K562 (cell line): ENCODE results near the gene SLC25A1. TPM values are rescaled to one million over a fixed set of nuclear protein-coding genes. Genes with fewer than 3 reads are reported as not detected.

Source experiments
- ATAC-seq: fragments of 200-7000 bp; cut with Tn5 transposase; 3 replicates; pipeline ENCODE4 v1.9.1; 2020; ENCODE audit warnings: moderate library complexity
- BruUV-seq: library from RNA; stranded (reverse); fragments of 400-500 nt; replicated peaks from 2 replicates; lab custom pipeline; 2021; lab: Mats Ljungman, UMichigan
- CTCF ChIA-PET: fragments of 300-600 bp; formaldehyde crosslinking; extraction: SDS; loops from one replicate; lab custom pipeline; 2021; ENCODE audit warnings: low intra/inter-chr PET ratio; lab: Yijun Ruan, JAX
- POLR2A ChIA-PET: fragments of 300-600, 350-650 bp; sonication (Branson Sonifier 250); formaldehyde crosslinking; extraction: SDS; loops from one replicate; lab custom pipeline; 2021; ENCODE audit warnings: antibody characterized with exemption, inconsistent platforms; lab: Yijun Ruan, JAX
- DNase-seq, 4 experiments: peaks; one replicate each; pipeline versions ENCODE4 v3.0.0 to v3.0.0-alpha.2; 2011 to 2018; ENCODE audit warnings: low spot score in 3 of 4, mixed read lengths in 3 of 4; ENCODE audit errors: extremely low read depth in 1 of 4
- FAIRE-seq: peaks from 2 replicates; lab custom pipeline; 2011; peaks lifted over from hg19 to GRCh38; lab: Jason Lieb, UNC
- H2AFZ ChIP-seq: 2 replicates; pipeline ENCODE4 v1.6.0; 2011; ENCODE audit warnings: low read depth, low read length, control low read depth, inconsistent platforms
- H3K27ac ChIP-seq: fragments of 200-600 bp; 3 replicates; pipeline ENCODE4 v1.8.0; 2011; ENCODE audit warnings: low read depth, mild to moderate bottlenecking, control low read depth, inconsistent platforms, low read length, moderate library complexity, mixed read lengths; ENCODE audit errors: extremely low read depth
- H3K27me3 ChIP-seq, 2 experiments: fragments of 300-600 bp in 1 of 2; 2 replicates in 1 of 2; 3 replicates in 1 of 2; pipeline versions ENCODE4 v1.6.0 to v1.8.0; 2011; ENCODE audit warnings: inconsistent platforms in 2 of 2, low read length in 2 of 2, mild to moderate bottlenecking in 1 of 2, mixed read lengths in 1 of 2, moderate library complexity in 1 of 2; ENCODE audit not compliant: control insufficient read depth in 2 of 2, insufficient read depth in 2 of 2
- H3K36me3 ChIP-seq: fragments of 300-600 bp; 3 replicates; pipeline ENCODE4 v1.8.0; 2011; ENCODE audit warnings: mild to moderate bottlenecking, low read length, inconsistent platforms; ENCODE audit not compliant: control insufficient read depth, insufficient read depth
- H3K4me1 ChIP-seq, 2 experiments: fragments of 200-600 bp in 1 of 2; replicated peaks in 1 of 2; 2 replicates in 1 of 2; 3 replicates in 1 of 2; pipeline versions ENCODE4 v1.5.1 to v1.8.0; 2011; ENCODE audit warnings: inconsistent platforms in 2 of 2, low read length in 2 of 2, mild to moderate bottlenecking in 1 of 2, mixed read lengths in 1 of 2, moderate library complexity in 1 of 2; ENCODE audit not compliant: control insufficient read depth in 2 of 2, insufficient read depth in 2 of 2
- H3K4me2 ChIP-seq: 2 replicates; pipeline ENCODE4 v1.6.1; 2011; ENCODE audit warnings: low read length, control low read depth, inconsistent platforms, mixed read lengths; ENCODE audit not compliant: insufficient read depth
- H3K4me3 ChIP-seq: fragments of 200-600 bp; sonication (generic), shearing (Covaris generic); 2 replicates; pipeline ENCODE4 v1.5.1; 2016; ENCODE audit warnings: control low read depth, inconsistent platforms
- H3K79me2 ChIP-seq: fragments of 200-600 bp; 3 replicates; pipeline ENCODE4 v1.8.0; 2011; ENCODE audit warnings: low read length, inconsistent platforms; ENCODE audit not compliant: control insufficient read depth, insufficient read depth
- H3K9ac ChIP-seq, 2 experiments: 2 replicates each; pipeline versions ENCODE4 v1.6.0 to v1.6.1; 2011; ENCODE audit warnings: low read depth in 2 of 2, low read length in 2 of 2, control low read depth in 1 of 2, inconsistent platforms in 1 of 2, mild to moderate bottlenecking in 1 of 2, mixed read lengths in 1 of 2; ENCODE audit not compliant: insufficient read depth in 1 of 2
- H3K9me1 ChIP-seq: one replicate; pipeline ENCODE4 v1.6.0; 2011; ENCODE audit warnings: inconsistent platforms, mild to moderate bottlenecking, low read length, moderate library complexity; ENCODE audit not compliant: control insufficient read depth, insufficient read depth
- H3K9me3 ChIP-seq: replicated peaks from 2 replicates; pipeline ENCODE4 v1.5.1; 2011; ENCODE audit warnings: low read depth, low read length, inconsistent platforms; ENCODE audit not compliant: control insufficient read depth, insufficient read depth
- H4K20me1 ChIP-seq: replicated peaks from 2 replicates; pipeline ENCODE4 v1.6.1; 2011; ENCODE audit warnings: low read length, inconsistent platforms, mixed read lengths; ENCODE audit not compliant: control insufficient read depth, insufficient read depth
- CHD1 ChIP-seq: fragments of 200-600 bp; sonication (generic); IDR thresholded peaks from one replicate; pipeline ENCODE4 v1.6.1; 2012; ENCODE audit warnings: mild to moderate bottlenecking, moderate library complexity, low read length, inconsistent platforms
- CREM ChIP-seq: IDR thresholded peaks from 2 replicates; pipeline ENCODE4 v1.6.1; 2014; ENCODE audit warnings: antibody characterized with exemption, low read depth
- MED1 ChIP-seq: sonication (generic); formaldehyde crosslinking; IDR thresholded peaks from 2 replicates; pipeline ENCODE4 v1.8.1; 2023; ENCODE audit warnings: missing genetic modification reagents, borderline replicate concordance
- SETDB1 ChIP-seq: IDR thresholded peaks from one replicate; pipeline ENCODE4 v1.6.1; 2012; ENCODE audit warnings: low read length, control low read depth, inconsistent platforms
- SMC3 ChIP-seq: conservative IDR thresholded peaks from 2 replicates; pipeline ENCODE4 v1.6.1; 2011; ENCODE audit warnings: low read depth, low read length, improper control_type of control experiment; ENCODE audit not compliant: insufficient read depth
- ZFPM2 ChIP-seq: fragments of 250-450 bp; sonication (Bioruptor Pico); IDR thresholded peaks from 2 replicates; pipeline ENCODE4 v1.5.1; 2022; ENCODE audit warnings: mild to moderate bottlenecking
- WGBS: fragments of 100-300 bp; shearing (Covaris generic); methylation state at CpG from one replicate; pipeline ENCODE4 v1.1.6; 2016; ENCODE audit warnings: low coverage, mixed read lengths; ENCODE audit not compliant: insufficient coverage; ENCODE audit errors: missing lambda C conversion rate; 5-methylcytosine and 5-hydroxymethylcytosine counted together
- in situ Hi-C: fragments of 300-500 bp; cut with MboI; formaldehyde crosslinking; loops from 4 replicates; pipeline ENCODE4 v1.15.0; 2018; ENCODE audit warnings: inconsistent platforms, mixed read lengths
- intact Hi-C: fragments of 100-400 bp; cut with micrococcal nuclease; formaldehyde crosslinking; loops from 2 replicates; pipeline ENCODE4 v1.14.2; 2022
- polyA plus RNA-seq, 8 experiments: library from polyadenylated mRNA; depleted of rRNA in 4 of 8; stranded (reverse) in 5 of 8; unstranded in 3 of 8; fragments of >200 nt; fragmentation: Nextera tagmentation in 2 of 8; fragmentation: Illumina TruSeq in 1 of 8; extraction: Ambion mirVana in 2 of 8; extraction: Trizol in 1 of 8; gene quantifications; 2 replicates each; pipeline versions ENCODE4 v1.2.1 to v1.2.3, GENCODE V29; 2011 to 2014; ENCODE audit warnings: inconsistent platforms in 1 of 8, missing spikeins in 1 of 8
- total RNA-seq, 7 experiments: library from RNA; depleted of rRNA in 6 of 7; stranded (reverse); fragments of >200 nt in 6 of 7; fragmentation: Illumina TruSeq in 2 of 7; extraction: Trizol in 2 of 7; gene quantifications; 2 replicates each; pipeline versions ENCODE4 v1.2.1 to v1.2.3, GENCODE V29; 2011 to 2021; ENCODE audit warnings: low replicate concordance in 1 of 7
- TF ChIP-seq, protein P1 (sequence below): fragments of 200-600 bp; sonication (generic); IDR thresholded peaks from one replicate; pipeline ENCODE4 v1.6.1; 2012; ENCODE audit warnings: mild to moderate bottlenecking, low read depth, low read length, inconsistent platforms
- TF ChIP-seq, protein P2 (sequence below): fragments of 450-650 bp; IDR thresholded peaks from 2 replicates; pipeline ENCODE4 v1.6.1; 2016; ENCODE audit warnings: missing biosample characterization, missing genetic modification characterization

Gene SLC25A1
- total and polyA plus RNA-seq, 9 of the 15 experiments (the other 6 are each of a cell fraction or from before 2014, with no cell fraction given): 11.0 to 408 (median 110) TPM

DNA sequence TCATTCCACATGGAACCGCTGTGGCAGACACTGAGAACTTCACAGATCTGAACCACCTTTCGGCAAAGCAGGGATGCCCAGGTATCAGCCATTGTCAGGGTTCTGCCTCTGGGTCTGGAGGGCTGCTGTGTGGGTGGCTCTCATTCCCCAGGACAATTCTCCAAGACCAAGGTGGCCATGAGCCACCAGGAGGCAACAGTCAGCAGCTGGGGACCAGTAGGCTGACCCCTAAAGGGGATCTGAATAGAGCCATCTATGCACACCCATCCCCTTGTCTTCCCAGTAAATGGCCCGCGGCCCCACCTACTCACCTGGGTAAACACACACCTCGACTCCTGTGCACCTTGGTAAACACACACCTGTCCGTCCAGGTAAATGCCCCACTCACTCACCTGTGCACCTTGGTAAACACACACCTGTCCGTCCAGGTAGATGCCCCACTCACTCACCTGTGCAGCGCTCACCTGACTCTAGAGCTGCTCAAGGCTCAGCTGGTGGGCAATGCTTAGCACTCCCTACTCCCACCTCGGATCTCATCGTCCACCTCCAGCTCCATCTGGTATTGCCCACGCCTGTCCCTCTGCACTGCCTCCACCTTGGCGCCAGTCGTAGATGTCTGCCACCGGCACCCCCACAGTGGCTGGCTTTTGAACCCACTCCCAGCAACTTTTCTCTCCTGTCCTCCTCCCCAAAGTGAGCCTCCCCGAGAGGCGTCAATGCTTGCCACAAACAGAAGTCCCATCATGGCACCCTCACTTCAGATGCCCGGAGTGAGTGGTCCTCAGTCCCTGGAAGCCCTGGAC, 10.2 kb downstream of the SLC25A1 start:
- ATAC-seq: peak; percentile 13
- intact Hi-C loops (no loop called here), in situ Hi-C loops (no loop called here)
- peaks cover 19% of the 10 kb centered on the region for H4K20me1 ChIP-seq
- peaks cover 30% of the 10 kb centered on the region for H3K79me2 ChIP-seq
- no peak overlapping the region for H2AFZ ChIP-seq
- H3K4me2 ChIP-seq: no peak overlapping the region
- H3K36me3 ChIP-seq: peaks cover 13% of the 10 kb centered on the region; the same call in 2 of the 3 replicates
- ChIA-PET POLR2A (interaction anchor here (0.6 to 4.5 kb wide), 12 partner anchors 11 to 1480 kb away, joined by 3 to 64 read pairs (median 4); partner anchors contain the start of gene ESS2), CTCF (no interaction called here)
- peaks cover 29 to 45% of the 10 kb centered on the region in 2 experiments for H3K27me3 ChIP-seq
- no peak overlapping the region for H3K4me3 ChIP-seq
- DNase-seq: peak in 3 of 4 experiments; percentile 77 to 83 (median 78)
- peaks cover 9% of the 10 kb centered on the region for H3K9me3 ChIP-seq
- BruUV-seq: no TSS peak
- FAIRE-seq: peak; percentile 48
- WGBS: 27% methylated on average over 17 of the region's 17 CpGs
- H3K4me1 ChIP-seq: peaks cover 29 to 51% of the 10 kb centered on the region in 2 experiments
- peak overlapping the region in 1 of 2 experiments; percentile 96; a peak in 1 of 4 replicates for H3K9ac ChIP-seq
- no peak overlapping the region for H3K27ac ChIP-seq
- peaks cover 9% of the 10 kb centered on the region for H3K9me1 ChIP-seq
- TF ChIP-seq, protein P1, sequence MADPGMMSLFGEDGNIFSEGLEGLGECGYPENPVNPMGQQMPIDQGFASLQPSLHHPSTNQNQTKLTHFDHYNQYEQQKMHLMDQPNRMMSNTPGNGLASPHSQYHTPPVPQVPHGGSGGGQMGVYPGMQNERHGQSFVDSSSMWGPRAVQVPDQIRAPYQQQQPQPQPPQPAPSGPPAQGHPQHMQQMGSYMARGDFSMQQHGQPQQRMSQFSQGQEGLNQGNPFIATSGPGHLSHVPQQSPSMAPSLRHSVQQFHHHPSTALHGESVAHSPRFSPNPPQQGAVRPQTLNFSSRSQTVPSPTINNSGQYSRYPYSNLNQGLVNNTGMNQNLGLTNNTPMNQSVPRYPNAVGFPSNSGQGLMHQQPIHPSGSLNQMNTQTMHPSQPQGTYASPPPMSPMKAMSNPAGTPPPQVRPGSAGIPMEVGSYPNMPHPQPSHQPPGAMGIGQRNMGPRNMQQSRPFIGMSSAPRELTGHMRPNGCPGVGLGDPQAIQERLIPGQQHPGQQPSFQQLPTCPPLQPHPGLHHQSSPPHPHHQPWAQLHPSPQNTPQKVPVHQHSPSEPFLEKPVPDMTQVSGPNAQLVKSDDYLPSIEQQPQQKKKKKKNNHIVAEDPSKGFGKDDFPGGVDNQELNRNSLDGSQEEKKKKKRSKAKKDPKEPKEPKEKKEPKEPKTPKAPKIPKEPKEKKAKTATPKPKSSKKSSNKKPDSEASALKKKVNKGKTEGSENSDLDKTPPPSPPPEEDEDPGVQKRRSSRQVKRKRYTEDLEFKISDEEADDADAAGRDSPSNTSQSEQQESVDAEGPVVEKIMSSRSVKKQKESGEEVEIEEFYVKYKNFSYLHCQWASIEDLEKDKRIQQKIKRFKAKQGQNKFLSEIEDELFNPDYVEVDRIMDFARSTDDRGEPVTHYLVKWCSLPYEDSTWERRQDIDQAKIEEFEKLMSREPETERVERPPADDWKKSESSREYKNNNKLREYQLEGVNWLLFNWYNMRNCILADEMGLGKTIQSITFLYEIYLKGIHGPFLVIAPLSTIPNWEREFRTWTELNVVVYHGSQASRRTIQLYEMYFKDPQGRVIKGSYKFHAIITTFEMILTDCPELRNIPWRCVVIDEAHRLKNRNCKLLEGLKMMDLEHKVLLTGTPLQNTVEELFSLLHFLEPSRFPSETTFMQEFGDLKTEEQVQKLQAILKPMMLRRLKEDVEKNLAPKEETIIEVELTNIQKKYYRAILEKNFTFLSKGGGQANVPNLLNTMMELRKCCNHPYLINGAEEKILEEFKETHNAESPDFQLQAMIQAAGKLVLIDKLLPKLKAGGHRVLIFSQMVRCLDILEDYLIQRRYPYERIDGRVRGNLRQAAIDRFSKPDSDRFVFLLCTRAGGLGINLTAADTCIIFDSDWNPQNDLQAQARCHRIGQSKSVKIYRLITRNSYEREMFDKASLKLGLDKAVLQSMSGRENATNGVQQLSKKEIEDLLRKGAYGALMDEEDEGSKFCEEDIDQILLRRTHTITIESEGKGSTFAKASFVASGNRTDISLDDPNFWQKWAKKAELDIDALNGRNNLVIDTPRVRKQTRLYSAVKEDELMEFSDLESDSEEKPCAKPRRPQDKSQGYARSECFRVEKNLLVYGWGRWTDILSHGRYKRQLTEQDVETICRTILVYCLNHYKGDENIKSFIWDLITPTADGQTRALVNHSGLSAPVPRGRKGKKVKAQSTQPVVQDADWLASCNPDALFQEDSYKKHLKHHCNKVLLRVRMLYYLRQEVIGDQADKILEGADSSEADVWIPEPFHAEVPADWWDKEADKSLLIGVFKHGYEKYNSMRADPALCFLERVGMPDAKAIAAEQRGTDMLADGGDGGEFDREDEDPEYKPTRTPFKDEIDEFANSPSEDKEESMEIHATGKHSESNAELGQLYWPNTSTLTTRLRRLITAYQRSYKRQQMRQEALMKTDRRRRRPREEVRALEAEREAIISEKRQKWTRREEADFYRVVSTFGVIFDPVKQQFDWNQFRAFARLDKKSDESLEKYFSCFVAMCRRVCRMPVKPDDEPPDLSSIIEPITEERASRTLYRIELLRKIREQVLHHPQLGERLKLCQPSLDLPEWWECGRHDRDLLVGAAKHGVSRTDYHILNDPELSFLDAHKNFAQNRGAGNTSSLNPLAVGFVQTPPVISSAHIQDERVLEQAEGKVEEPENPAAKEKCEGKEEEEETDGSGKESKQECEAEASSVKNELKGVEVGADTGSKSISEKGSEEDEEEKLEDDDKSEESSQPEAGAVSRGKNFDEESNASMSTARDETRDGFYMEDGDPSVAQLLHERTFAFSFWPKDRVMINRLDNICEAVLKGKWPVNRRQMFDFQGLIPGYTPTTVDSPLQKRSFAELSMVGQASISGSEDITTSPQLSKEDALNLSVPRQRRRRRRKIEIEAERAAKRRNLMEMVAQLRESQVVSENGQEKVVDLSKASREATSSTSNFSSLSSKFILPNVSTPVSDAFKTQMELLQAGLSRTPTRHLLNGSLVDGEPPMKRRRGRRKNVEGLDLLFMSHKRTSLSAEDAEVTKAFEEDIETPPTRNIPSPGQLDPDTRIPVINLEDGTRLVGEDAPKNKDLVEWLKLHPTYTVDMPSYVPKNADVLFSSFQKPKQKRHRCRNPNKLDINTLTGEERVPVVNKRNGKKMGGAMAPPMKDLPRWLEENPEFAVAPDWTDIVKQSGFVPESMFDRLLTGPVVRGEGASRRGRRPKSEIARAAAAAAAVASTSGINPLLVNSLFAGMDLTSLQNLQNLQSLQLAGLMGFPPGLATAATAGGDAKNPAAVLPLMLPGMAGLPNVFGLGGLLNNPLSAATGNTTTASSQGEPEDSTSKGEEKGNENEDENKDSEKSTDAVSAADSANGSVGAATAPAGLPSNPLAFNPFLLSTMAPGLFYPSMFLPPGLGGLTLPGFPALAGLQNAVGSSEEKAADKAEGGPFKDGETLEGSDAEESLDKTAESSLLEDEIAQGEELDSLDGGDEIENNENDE: peak; percentile 23
- TF ChIP-seq ZFPM2 (CRISPR knock-in tag): no peak
- no peak for TF ChIP-seq CREM
- TF ChIP-seq SETDB1: peak; percentile 73
- peak; percentile 49; the same call in 1 of the 2 replicates for TF ChIP-seq SMC3
- TF ChIP-seq, protein P2, sequence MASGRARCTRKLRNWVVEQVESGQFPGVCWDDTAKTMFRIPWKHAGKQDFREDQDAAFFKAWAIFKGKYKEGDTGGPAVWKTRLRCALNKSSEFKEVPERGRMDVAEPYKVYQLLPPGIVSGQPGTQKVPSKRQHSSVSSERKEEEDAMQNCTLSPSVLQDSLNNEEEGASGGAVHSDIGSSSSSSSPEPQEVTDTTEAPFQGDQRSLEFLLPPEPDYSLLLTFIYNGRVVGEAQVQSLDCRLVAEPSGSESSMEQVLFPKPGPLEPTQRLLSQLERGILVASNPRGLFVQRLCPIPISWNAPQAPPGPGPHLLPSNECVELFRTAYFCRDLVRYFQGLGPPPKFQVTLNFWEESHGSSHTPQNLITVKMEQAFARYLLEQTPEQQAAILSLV (tag): no peak
- no peak for TF ChIP-seq MED1 (CRISPR knock-in tag)
- peak; percentile 90 for TF ChIP-seq CHD1
